Endothelial cell (in vitro differentiated cells): Measurements from ENCODE around the gene C14orf93. TPM values are rescaled to one million over a fixed set of nuclear protein-coding genes. Genes with fewer than 3 reads are reported as not detected.

Experiments used
- DNase-seq: peaks from one replicate; pipeline ENCODE4 v3.0.0; 2021; ENCODE audit warnings: low spot score
- H3K27ac Mint-ChIP-seq: one replicate; pipeline ENCODE4 v1.8.0; 2021; ENCODE audit warnings: mixed read lengths, inconsistent platforms; ENCODE audit not compliant: unreplicated experiment
- H3K27me3 Mint-ChIP-seq: one replicate; pipeline ENCODE4 v1.8.0; 2021; ENCODE audit warnings: mild to moderate bottlenecking, moderate library complexity, mixed read lengths, inconsistent platforms; ENCODE audit not compliant: unreplicated experiment
- H3K36me3 Mint-ChIP-seq: one replicate; pipeline ENCODE4 v1.8.0; 2021; ENCODE audit warnings: mild to moderate bottlenecking, low read depth, mixed read lengths, inconsistent platforms; ENCODE audit not compliant: unreplicated experiment
- H3K4me1 Mint-ChIP-seq: one replicate; pipeline ENCODE4 v1.8.0; 2021; ENCODE audit warnings: mild to moderate bottlenecking, mixed read lengths, inconsistent platforms; ENCODE audit not compliant: unreplicated experiment
- H3K4me3 Mint-ChIP-seq: one replicate; pipeline ENCODE4 v1.8.0; 2021; ENCODE audit warnings: mild to moderate bottlenecking, mixed read lengths, inconsistent platforms; ENCODE audit not compliant: unreplicated experiment
- H3K9me3 Mint-ChIP-seq: one replicate; pipeline ENCODE4 v1.8.0; 2021; ENCODE audit warnings: mixed read lengths, inconsistent platforms; ENCODE audit not compliant: unreplicated experiment
- total RNA-seq: library from RNA; stranded (reverse); fragmentation: NEBNext Ultra II Directional; extraction: Animal tissue kit (Norgen Biotek cat#: 25700); gene quantifications from one replicate; pipeline ENCODE4 v1.2.1, GENCODE V29; 2021; ENCODE audit not compliant: unreplicated experiment
- TF ChIP-seq, protein P1 (sequence below): fragments of 200-600 bp; sonication (generic); IDR thresholded peaks from one replicate; pipeline ENCODE4 v1.5.0; 2021; ENCODE audit warnings: antibody characterized with exemption; ENCODE audit not compliant: unreplicated experiment

The C14orf93 gene
- total RNA-seq, 1 donor from 2014 or later = 9.0 TPM

DNA sequence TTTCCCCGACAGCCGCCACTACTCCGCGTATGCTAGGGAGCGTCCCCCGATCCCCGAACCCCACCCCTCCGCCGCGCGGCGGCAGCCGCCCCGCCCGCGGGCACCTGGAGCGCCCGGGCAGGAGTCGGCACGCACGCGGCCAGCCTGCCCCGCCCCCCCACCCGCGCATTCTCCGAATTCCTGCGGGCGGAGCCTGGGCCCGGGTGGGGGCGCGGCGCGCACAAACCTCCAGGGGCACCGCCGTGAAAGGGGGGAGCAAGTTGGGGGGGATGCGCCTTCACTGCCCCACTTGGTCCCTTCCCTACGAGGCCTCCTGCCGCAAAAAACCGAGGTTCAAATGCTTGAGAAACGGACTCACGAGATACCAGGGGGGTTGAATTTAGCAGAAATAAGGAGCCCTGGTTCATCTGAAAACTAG, 29.3 kb downstream of the C14orf93 start:
- Mint-ChIP-seq H3K9me3 (no peaks in the 10 kb centered on the region), H3K4me3 (peak overlapping the region; percentile 31), H3K36me3 (peaks cover 13% of the 10 kb centered on the region), H3K27ac (no peak overlapping the region), H3K4me1 (peaks cover 27% of the 10 kb centered on the region), H3K27me3 (peaks cover 19% of the 10 kb centered on the region)
- no peak for DNase-seq
- TF ChIP-seq, protein P1, sequence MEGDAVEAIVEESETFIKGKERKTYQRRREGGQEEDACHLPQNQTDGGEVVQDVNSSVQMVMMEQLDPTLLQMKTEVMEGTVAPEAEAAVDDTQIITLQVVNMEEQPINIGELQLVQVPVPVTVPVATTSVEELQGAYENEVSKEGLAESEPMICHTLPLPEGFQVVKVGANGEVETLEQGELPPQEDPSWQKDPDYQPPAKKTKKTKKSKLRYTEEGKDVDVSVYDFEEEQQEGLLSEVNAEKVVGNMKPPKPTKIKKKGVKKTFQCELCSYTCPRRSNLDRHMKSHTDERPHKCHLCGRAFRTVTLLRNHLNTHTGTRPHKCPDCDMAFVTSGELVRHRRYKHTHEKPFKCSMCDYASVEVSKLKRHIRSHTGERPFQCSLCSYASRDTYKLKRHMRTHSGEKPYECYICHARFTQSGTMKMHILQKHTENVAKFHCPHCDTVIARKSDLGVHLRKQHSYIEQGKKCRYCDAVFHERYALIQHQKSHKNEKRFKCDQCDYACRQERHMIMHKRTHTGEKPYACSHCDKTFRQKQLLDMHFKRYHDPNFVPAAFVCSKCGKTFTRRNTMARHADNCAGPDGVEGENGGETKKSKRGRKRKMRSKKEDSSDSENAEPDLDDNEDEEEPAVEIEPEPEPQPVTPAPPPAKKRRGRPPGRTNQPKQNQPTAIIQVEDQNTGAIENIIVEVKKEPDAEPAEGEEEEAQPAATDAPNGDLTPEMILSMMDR = no peak

DNA sequence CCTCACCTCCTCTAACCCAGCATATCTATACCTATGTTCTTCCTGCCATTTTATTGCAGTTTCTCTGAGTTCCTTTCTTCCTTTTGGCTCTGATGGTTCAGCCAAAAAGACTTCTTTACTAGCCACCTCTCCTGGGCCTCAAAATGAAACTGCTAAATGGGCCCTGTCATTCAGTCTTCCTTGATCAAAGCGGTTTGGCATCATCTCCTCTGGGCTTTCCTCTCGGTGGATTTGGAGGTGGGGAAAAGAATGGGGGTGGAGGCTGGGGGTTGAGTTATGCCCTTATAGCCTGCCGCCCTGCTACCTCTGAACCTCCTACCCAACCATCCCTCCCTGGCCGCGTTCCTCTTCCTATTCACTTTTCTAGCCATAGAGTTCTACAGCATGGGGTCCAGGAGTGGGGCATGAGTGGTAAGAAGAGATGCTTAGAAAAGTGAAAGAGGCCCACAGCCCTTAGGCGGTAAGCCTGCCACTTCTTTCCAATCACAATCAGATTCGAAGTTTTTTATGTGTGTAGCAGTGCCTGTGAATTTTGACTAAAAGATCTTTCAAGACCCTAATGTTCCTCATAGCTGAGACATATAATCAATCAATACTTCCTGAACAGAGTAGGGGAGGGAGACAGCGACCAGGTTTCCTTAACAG, 30.1 kb downstream of the C14orf93 start:
- peak overlapping the region; percentile 43 for H3K27ac Mint-ChIP-seq
- peak overlapping the region; percentile 63 for H3K4me3 Mint-ChIP-seq
- peaks cover 27% of the 10 kb centered on the region for H3K4me1 Mint-ChIP-seq
- peaks cover 18% of the 10 kb centered on the region for H3K27me3 Mint-ChIP-seq
- H3K36me3 Mint-ChIP-seq = peaks cover 16% of the 10 kb centered on the region
- H3K9me3 Mint-ChIP-seq = no peaks in the 10 kb centered on the region
- TF ChIP-seq, protein P1 = no peak
- DNase-seq = no peak

DNA sequence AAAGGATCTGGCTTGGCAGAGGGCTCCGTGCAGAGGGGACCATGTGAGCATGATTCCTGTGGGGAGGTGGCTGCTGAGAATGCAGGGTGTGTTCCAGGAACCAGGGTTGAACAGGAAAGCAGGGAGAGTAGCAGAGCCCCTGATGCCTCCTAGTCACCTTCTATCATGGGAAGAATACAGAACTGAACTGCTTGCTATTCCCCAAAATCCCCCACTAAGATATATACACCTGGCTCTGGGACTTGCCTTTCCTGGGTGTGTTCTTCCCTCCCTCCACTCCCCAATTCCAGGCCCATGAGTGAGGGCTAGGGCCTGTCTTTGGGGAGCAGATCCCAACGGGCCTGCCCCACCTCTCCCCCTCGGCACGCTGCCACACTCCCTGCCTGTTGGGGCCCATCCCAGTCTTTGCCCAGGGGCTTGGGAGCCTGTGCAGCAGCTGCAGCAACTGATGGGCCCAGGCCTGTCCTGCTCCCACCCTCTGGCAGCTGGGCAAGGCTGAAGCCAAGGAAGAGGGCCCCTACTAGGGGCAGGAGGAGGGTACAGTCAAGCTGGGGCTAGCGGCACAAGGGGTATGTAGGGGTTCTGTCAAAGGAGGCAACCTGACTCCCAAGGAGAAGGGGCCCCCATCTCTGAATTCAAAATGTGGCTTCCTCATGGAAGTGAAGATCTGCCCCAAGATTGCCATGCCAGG, 30.8 kb downstream of the C14orf93 start:
- Mint-ChIP-seq H3K27me3 (peaks cover 21% of the 10 kb centered on the region), H3K4me1 (peaks cover 27% of the 10 kb centered on the region), H3K27ac (peak overlapping the region; percentile 43), H3K4me3 (peak overlapping the region; percentile 63), H3K36me3 (peaks cover 20% of the 10 kb centered on the region), H3K9me3 (no peaks in the 10 kb centered on the region)
- DNase-seq = no peak
- TF ChIP-seq, protein P1 = no peak

DNA sequence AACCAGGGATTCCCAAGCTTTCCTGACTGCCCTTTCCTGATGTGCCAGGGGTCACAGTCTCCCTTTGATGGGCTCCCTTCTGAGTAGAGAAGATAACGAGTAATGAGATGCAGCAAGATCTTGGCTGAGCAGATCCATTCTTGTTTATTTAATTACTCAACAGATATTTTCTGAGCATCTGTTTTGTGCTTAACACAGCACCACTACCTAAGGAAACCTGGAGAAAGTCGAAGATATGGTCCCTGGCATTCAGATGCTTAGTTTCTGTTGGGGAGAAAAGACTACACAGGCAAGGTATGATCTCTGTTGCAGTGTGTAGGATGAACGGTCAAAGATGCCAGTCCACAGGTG, 31.5 kb downstream of the C14orf93 start:
- Mint-ChIP-seq H3K4me1 (peaks cover 27% of the 10 kb centered on the region), H3K36me3 (peaks cover 20% of the 10 kb centered on the region), H3K9me3 (no peaks in the 10 kb centered on the region), H3K4me3 (no peak overlapping the region), H3K27me3 (peaks cover 21% of the 10 kb centered on the region), H3K27ac (no peak overlapping the region)
- TF ChIP-seq, protein P1 = no peak
- no peak for DNase-seq
